GM18858 (cell line): ENCODE measurements around the gene ATP6V1G3.
"Not testable (repeated sequence)": the region's sequence is repeated elsewhere in the genome, so short reads cannot be mapped to it uniquely, and the experiment has no call there.

Experiments
- ATAC-seq: cut with Tn5 transposase; IDR thresholded peaks from one replicate; pipeline ENCODE4 v1.9.1; 2021; ENCODE audit not compliant: unreplicated experiment

ATP6V1G3 gene, protein sequence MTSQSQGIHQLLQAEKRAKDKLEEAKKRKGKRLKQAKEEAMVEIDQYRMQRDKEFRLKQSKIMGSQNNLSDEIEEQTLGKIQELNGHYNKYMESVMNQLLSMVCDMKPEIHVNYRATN

DNA sequence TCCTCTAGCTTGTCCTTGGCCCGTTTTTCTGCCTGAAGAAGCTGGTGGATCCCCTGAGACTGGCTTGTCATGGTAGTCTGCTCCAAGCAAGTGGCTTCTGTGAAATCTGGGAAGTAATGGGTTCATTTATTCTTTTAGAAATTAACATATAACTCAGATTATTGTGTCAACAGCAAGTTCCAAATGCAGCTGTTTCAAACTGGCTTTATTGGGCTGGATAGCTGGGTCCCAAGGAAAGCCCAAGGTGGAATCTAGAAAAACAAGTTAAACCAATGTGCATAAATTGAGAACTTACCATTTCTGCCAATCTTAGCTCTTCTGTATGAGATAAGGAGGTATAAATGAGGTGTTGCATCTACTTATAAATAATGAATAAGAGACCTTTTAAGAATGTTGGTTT, at the start of gene ATP6V1G3:
TSS of gene ATP6V1G3 (minus strand) at position 101 of the 400 bp plus-strand sequence. CDS start at position 71, 30 bp downstream.
- no peak for ATAC-seq

DNA sequence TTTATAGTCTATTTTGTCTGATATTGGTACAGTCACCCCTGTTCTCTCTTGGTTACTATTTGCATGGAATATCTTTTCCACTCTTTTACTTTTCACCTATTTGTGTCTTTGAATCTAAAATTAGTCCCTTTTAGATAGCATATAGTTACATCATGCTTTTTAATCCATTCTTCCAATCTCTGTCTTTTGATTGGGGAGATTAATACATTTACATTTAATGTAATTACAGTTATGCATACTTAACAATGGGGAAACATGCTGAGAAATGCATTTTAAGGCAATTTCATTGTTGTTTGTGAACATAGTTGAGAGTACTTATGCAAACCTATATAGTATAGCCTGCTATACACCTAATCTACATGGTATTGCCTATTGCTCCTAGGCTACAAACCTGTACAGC, 48.4 kb upstream of the ATP6V1G3 start:
- ATAC-seq: no peak

DNA sequence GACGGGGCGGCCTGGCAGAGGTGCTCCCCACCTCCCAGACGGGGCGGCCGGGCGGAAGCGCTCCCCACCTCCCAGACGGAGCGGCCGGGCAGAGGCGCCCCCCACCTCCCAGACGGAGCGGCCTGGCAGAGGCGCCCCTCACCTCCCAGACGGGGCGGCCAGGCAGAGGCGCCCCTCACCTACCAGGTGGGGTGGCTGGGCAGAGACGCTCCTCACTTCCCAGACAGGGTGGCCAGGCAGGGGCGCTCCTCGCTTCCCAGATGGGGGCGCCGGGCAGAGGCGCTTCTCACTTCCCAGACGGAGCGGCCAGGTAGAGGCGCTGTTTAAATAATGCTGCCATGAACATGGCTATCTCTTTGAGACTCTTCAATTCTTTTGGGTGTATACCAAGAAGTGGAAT, 43.7 kb upstream of the ATP6V1G3 start:
- no peak for ATAC-seq

DNA sequence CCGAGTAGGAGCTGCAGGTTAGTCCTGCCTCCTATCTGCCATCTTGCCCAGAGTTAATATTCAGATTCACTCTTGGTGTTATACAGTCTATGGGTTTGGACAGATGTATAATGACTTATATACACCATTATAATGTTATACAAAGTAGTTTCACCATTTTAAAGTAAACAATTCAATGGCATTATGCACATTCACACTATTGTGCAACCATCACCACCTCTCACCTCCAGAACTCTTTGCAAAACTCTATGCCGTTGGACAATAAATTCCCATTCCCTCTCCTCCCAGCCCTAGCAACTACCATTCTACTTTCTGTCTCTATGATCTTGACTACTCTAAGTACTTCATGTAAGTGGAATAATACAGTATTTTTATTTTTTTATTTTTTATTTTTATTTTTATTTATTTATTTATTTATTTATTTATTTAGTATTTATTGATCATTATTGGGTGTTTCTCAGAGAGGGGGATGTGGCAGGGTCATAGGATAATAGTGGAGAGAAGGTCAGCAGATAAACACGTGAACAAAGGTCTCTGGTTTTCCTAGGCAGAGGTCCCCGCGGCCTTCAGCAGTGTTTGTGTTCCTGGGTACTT, 42.8 kb upstream of the ATP6V1G3 start:
- not testable (repeated sequence) for ATAC-seq

DNA sequence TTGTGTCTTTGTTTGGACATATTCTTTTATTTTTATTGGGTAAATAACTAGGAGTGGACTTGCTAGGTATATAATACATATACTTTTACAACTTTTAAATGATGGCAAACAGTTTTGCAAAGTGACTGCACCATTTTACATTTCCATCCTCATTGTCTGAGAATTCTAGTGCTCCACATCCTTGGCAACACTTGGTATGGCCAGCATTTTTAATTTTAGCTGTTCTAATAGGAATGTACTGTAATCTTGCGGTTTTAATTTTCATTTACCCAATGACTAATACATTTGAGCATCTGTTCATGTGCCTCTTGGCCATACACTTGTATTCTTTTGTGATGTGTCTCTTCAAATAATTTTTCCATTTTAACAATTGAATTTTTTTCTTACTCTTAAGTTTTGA, 37.0 kb upstream of the ATP6V1G3 start:
- no peak for ATAC-seq

DNA sequence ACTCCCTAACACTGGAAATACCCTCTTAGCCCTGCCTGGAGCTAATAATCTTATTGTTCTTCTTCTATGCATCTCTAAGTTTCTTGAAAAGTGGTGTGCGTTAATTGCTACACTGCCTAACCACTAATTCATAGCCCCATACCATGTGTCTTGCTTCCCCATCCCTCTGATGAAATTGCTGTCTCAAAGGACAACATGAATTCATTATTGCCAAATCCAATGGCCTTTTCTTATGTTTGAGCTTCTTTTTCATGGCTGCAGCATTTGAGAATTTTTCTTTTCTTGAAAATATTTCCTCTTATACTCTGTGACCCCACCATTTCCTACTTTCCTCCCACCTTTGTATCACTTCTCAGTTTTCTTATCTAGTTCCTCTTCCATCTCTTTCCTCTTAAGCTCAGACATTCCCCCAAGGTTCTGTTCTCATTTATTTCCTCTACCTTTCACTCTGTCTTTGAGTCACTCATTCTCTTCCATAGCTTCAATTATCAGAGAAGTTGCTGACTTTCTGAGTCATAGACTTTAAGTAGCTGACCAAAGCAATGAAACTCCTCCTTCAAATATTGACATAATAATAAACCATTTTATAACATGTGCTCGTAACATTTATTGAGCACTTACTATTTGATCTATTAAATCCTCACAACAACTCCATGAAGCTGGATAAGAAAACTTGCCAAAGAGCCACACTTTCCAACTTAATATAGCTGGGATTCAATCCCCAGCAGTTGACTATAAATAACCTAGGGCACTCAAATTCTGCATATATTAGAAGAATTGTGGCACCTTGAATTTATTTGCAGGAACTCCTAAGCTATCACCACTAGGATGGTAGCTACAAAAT, 35.5 kb upstream of the ATP6V1G3 start:
- ATAC-seq: peak; percentile 90

DNA sequence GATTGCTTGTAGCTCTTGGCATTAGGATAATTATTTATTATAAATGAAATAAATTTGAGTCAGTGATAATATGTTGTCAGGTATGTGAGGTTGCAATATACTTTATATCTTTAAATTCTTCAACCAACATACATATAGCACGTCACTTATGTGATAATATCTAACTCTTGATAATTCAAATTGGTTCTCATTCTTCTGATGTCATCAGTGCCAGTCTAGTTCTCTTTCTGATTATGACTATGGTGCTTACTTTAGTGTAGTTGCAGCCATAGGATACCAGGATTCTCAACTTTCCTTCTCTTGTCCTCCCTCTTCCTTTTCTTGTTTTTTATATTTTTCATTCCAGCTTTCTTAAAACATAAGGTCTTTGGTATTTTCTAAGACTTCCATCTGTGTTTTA, 34.8 kb upstream of the ATP6V1G3 start:
- no peak for ATAC-seq

DNA sequence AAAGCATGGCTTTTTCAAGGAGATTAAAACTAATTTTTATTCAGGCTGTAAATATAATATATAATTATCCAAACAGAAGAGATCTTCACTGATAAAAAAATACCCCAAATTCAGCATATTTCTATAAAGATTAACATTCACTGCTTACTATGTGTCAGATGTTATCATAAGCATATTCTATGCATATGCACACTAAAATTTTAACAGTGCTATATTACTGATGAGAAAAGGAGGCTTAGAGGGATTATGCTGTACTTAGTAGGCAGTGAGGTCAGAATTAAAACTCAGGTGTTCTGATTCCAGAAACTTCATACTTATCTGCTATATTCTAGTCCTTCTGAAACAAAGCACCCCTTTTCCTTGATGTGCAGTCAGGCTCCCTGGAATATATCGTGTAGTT, 33.8 kb upstream of the ATP6V1G3 start:
- ATAC-seq: no peak

DNA sequence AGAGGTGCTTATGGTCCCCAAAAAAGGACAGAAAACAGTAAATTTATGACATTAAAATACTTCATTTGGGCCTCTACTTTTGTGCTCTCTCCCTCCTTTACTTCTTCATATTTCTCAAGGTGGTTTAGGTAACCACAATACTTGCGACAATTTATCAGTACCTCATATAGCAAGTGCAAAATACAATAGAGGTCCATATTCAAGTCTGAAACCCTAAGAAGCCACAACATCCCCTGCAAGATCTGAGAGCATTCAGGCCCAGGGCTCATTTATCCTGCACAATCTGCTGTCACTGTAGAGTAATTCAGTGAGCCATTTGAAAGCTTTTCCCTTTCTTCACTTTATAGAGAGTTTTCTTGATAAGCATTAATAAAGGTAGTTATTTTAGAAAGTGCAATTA, 24.2 kb upstream of the ATP6V1G3 start:
- ATAC-seq: no peak

DNA sequence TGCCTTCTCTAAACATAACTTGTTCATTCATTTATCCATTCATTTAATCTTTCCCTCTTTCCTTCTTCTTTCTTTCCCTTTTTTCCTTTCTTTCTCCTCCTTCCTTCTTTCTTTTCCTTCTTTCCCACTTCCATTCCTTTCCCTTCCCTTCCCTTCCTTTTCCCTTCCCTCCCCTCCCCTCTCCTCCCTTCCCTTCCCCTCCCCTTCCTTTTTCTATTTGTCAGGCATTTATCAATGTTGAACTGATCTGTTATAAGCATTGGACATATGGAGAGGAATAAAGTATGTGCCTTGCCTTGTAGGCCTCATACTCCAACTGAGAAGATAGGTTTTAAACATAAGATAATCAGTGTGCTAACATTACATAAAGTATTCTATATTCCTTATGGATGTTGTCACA, 23.7 kb upstream of the ATP6V1G3 start:
- ATAC-seq: no peak

DNA sequence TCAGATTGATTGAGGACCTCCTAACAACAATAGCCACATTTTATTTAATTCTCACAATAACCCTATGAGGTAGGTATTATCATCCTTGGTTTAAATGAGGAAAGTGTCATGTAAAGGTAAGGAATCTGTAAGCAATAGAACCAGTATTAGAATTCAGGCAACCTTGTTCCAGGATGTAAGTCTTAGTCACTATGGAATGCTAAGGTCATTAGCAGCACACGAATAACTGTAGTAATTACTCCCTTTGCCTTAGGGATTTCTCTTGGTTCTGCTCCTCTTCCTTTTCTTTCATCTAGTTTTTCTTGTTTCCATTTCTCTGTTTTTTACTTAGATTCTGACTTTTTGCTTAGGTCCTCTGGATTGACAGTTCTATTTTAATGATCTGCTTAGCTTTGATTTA, 23.1 kb upstream of the ATP6V1G3 start:
- no peak for ATAC-seq

DNA sequence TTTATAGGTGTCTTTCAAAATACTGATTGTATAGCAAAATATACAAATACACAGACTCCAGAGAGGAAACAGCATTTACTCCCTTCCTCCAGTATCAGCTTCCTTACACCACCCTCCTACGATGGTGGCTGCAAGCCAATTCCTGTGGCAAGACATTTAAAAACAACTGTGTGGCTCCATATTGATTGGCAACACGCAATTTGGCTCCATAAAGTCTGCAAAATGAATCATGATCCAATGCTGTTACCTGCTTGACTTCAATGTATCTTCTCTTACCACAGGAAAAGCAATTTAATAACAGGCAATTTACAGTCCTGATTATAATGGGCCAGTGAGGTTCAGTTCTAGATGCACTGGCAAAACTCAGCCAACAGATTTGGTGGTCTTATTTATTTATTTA, 19.7 kb upstream of the ATP6V1G3 start:
- ATAC-seq: no peak

DNA sequence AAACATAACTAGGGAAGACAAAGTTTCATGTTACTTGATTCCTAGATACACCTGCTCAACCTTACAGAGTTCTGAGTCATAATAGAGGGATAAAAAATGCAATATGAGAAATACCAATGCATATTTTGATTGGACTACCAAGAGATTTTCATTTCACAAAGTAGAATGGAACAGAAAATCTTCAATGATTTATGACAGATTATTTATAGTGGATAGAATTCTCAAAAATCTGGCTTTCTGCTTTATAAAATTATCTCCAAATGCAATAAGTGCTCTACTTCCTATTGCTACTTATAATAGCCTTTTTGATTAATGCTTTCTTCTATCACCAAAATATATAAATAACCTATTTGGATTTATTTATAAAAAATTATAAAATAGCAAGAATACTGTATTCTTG, 18.9 kb upstream of the ATP6V1G3 start:
- no peak for ATAC-seq

DNA sequence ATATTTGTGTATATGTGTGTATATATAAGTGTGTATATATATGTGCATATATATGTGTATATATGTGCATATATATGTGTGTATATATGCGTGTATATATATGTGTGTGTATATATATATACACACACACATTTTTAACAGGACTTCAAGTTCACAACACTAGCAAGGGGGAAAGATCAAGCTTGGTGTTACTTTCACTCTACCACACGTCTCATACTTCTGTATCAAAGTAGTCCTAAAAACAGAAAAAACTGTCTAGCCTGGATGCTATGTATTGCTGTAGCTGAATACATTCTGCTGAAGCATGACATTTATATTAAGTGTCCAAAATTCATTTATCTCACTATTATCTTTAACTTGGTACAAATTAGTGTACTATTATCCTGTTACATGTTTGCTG, 17.9 kb upstream of the ATP6V1G3 start:
- ATAC-seq: no peak

DNA sequence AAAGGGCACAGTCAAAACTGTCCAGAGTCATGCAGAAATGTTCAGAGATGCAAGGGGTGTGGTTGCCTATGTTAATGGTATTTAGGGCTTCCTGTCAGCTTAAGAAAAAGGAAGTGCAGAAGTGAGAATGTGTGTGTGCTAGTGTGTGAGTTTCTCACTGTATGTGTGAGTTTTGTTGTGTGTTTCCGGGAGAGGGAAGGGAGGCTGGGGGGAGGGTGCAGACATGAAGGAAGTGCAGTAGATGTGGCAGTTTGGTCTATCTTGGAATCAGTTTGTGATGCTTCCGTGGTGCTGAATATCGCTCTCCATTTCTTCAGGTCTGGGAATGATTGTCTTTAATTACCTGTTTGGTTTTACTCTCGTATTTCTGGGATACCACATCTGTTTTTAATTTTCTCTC, 16.5 kb upstream of the ATP6V1G3 start:
- peak; percentile 92 for ATAC-seq

DNA sequence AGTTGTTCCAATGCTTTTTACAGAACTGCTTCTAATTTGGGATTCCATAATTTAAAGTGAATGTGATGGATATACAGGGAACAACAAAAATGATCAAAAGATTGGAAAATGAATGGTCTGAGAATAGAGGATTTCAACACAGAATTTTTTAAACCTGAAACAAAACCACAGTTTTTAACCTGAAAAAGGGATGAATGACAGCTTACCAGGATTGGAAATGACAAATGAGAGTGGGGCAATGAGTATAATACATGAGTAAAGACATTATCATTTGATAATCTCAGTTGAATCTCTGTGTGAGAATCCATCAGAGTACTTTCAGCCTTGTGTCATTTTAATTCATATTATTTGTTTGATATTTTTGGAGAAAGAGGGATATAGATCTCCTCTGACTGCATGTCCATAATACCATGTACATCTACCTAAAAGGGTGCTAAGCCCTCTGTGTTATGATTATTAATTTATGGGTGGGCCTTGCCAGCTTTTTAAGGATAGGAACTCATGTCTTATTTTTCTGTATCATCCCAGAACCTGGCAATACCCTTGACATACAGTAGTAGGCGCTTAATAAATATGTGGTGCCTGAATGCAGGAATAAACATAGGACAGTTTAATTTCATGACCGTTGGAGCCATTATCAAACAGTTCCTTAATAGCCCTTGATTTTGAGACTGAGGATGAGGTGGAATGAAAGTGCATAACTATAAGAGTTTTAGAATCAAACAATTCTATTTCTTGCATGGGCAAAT, 12.4 kb upstream of the ATP6V1G3 start:
- no peak for ATAC-seq

DNA sequence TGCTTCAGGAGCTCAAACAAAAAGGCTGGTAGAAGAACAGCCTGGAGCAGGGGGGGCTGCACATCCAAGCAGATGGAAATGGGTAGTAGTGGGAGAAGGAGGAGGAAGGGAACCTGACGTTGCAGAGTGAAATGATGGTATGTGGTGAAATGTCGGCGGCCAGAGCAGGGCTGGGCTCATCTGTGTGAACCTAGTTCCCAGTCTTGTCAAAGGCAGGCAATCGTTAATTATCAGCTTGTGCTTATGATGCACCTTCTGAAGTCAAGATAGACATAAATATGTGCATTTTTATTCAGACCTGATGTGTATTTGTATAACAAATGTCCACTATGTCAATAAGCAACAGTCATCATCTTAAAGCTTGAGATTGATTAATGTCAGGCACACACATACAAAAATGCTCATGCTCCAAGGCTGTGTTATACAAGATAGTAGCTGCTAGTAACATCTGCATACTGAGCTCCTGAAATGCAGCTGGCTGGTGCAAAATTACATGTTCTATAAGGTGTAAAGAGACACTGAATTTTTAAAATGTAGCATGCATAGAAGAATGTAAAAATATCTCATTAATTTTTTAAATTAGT, 10.6 kb upstream of the ATP6V1G3 start:
- ATAC-seq: no peak

DNA sequence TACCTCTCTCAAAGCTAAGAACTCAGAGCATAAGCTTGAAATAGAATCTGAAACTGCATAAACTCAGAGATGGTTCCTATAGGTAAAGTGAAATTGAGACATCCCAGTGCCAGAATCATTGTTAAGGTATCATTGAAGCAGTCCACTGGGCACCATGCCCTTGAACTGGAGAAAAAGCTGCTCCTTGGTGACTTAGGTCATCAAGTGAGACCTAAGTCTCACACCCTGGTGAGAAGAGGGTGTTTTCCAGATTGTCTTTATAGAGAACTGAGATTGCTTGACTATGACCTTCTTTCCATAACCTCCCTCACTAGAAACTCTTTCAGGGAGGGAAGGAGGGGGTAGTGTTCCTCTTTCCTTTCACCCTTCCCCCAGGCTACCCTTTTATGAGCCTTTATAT, 9.4 kb upstream of the ATP6V1G3 start:
- peak; percentile 89 for ATAC-seq

DNA sequence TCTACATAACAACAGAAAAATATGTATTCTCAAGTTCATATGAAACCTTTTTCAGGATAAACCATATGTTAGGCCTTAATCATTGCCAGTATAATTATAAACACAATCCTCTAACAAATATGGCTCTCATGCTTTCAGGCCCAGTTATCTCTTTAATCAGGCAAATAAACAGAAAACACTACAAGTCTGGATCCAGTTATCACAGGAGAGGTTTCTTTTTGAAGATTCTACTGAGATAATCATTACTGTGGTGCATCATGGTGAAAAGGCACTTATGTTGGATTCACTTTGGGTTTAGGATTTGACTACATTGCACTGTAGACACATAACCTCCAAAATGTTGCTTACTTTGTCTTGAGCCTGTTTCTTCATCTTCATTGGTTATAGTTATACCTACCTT, 8.4 kb upstream of the ATP6V1G3 start:
- no peak for ATAC-seq

DNA sequence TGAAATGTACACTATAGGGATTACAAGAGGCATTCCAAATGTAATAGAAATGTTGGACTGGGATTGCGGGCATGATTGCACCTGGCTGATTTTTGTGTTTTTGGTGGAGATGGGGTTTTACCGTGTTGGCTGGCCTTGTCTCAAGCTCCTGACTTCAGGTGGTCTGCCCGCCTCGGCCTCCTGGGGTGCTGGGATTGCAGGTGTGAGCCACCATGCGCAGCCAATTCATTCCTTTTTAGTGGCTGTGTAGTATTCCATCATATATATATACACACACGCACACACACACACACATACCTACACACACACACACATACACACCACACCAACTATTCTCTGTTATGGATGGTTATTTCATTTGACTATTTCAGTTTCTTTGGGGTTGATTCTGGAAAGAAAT, 4.7 kb upstream of the ATP6V1G3 start:
- no peak for ATAC-seq

DNA sequence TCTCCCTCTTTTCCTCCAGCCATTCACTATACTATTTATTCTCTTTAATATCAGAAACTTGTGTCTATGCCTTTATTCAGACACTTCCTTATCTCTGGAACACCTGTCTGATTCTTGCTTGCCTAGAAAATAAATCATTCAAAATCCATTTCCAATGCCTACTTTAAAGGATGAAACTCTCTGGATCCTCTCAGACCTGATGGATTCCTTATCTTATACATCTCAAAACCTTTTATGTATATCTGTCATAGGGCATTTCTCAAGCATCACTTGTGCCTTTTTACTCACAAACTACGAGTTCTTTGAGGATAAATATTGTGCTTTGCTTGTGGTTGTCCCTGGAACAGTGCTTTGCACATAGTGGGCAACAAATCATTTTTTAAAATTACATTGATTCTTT, 3.8 kb upstream of the ATP6V1G3 start:
- no peak for ATAC-seq
